NCI-H146 treated with DMSO at 0.1 percent for 48 hours (cell line): ENCODE results near the gene UBL3.

Experiments used
- DNase-seq: peaks from one replicate; lab custom pipeline; 2025; ENCODE audit not compliant: unreplicated experiment; lab: John Stamatoyannopoulos, UW

The UBL3 gene

GRCh38 chr13:29810898-29811297 lies 39.5 kb downstream of the UBL3 start:
- no peak for DNase-seq

GRCh38 chr13:29810145-29810742 lies 40.2 kb downstream of the UBL3 start:
- no peak for DNase-seq

GRCh38 chr13:29808264-29808663 lies 42.2 kb downstream of the UBL3 start:
- no peak for DNase-seq

GRCh38 chr13:29805994-29806979 lies 44.1 kb downstream of the UBL3 start:
- no peak for DNase-seq

- no peak for DNase-seq
Observed at GRCh38 chr13:29803221-29803620, 47.2 kb downstream of the UBL3 start.

GRCh38 chr13:29802621-29803020 lies 47.8 kb downstream of the UBL3 start:
- DNase-seq, result no peak

- DNase-seq, result no peak
Observed at GRCh38 chr13:29801737-29802305, 48.6 kb downstream of the UBL3 start.

- DNase-seq, result no peak
Observed at GRCh38 chr13:29801102-29801501, 49.3 kb downstream of the UBL3 start.

- DNase-seq, result no peak
Observed at GRCh38 chr13:29800687-29801086, 49.7 kb downstream of the UBL3 start.

GRCh38 chr13:29799041-29799440 lies 51.4 kb downstream of the UBL3 start:
- DNase-seq, result no peak

- no peak for DNase-seq
Observed at GRCh38 chr13:29791997-29792780, 58.2 kb downstream of the UBL3 start.

- no peak for DNase-seq
Observed at GRCh38 chr13:29791508-29791907, 58.9 kb downstream of the UBL3 start.

- DNase-seq, result no peak
Observed at GRCh38 chr13:29786698-29787097, 63.7 kb downstream of the UBL3 start.

- no peak for DNase-seq
Observed at GRCh38 chr13:29785978-29786377, 64.4 kb downstream of the UBL3 start.

- no peak for DNase-seq
Observed at GRCh38 chr13:29782798-29783197, 67.6 kb downstream of the UBL3 start.

- DNase-seq, result no peak
Observed at GRCh38 chr13:29774830-29775229, 75.6 kb downstream of the UBL3 start.

GRCh38 chr13:29771247-29771646 lies 79.2 kb downstream of the UBL3 start:
- no peak for DNase-seq

GRCh38 chr13:29767006-29767405 lies 83.4 kb downstream of the UBL3 start:
- no peak for DNase-seq

- DNase-seq, result no peak
Observed at GRCh38 chr13:29763436-29764180, 86.8 kb downstream of the UBL3 start.

GRCh38 chr13:29761815-29762214 lies 88.6 kb downstream of the UBL3 start:
- DNase-seq, result no peak

GRCh38 chr13:29761160-29761559 lies 89.3 kb downstream of the UBL3 start:
- DNase-seq, result no peak
